SK-N-MC (cell line): ENCODE results near the gene GH1.

Source experiments
- EZH2 ChIP-seq: fragments of 200-600 bp; sonication (generic); IDR thresholded peaks from one replicate; pipeline ENCODE4 v1.6.1; 2017; ENCODE audit warnings: antibody characterized with exemption
- POLR2AphosphoS5 ChIP-seq: IDR thresholded peaks from 2 replicates; pipeline ENCODE4 v1.6.1; 2012; ENCODE audit warnings: mild to moderate bottlenecking, low read depth, low read length, borderline replicate concordance

- TF ChIP-seq POLR2AphosphoS5 (no peak), EZH2 (no peak)
Observed at GRCh38 chr17:63917646-63918045, 993 bp downstream of the GH1 start.
